ENCODE measurements around the gene PRDM12. TPM values are rescaled to one million over a fixed set of nuclear protein-coding genes. Genes with fewer than 3 reads are reported as not detected.
A peak's percentile ranks its signal among the peaks of the same experiment; 100 is the strongest.
"Not testable (repeated sequence)": the region's sequence is repeated elsewhere in the genome, so short reads cannot be mapped to it uniquely, and the experiment has no call there.

Gene PRDM12
- total RNA-seq, 1 experiment from 2014 or later = 0.28 TPM

GRCh38 chr9:130682421-130683121, 18.2 kb downstream of the PRDM12 start:
- intact Hi-C loops (cut with micrococcal nuclease) = loop anchor here (1.0 to 10.0 kb wide), 3 partner anchors 108 to 418 kb away; partner anchors contain the start of gene FUBP3
- DNase-seq (ENCODE audit: unreplicated experiment) = peak; percentile 87
- H3K4me1 Mint-ChIP-seq (ENCODE audit: insufficient read depth, unreplicated experiment) = peaks cover 6% of the 10 kb centered on the region
- peak; percentile 88 for TF ChIP-seq CTCF (IDR thresholded peaks at IDR 0.05; ENCODE audit: unreplicated experiment)
- no peaks in the 10 kb centered on the region for H3K9me3 Mint-ChIP-seq (ENCODE audit: unreplicated experiment)
- H3K4me3 Mint-ChIP-seq (ENCODE audit: unreplicated experiment) = peak overlapping the region; percentile 81
- H3K36me3 Mint-ChIP-seq (ENCODE audit: insufficient read depth, unreplicated experiment) = no peaks in the 10 kb centered on the region
- peak overlapping the region; percentile 33 for H3K27ac Mint-ChIP-seq (ENCODE audit: low read depth, unreplicated experiment)
- no TSS peak for BruUV-seq (replicated peaks)
- no peaks in the 10 kb centered on the region for H3K27me3 Mint-ChIP-seq (ENCODE audit: insufficient read depth, unreplicated experiment)
- POLR2A ChIA-PET = interaction anchor here (0.9 to 2.8 kb wide), 5 partner anchors 11 to 237 kb away, joined by 4 to 10 read pairs (median 6); partner anchors contain the start of gene EXOSC2
- CTCF ChIA-PET = interaction anchor here (0.6 to 4.9 kb wide), 24 partner anchors 10 to 932 kb away, joined by 3 to 80 read pairs (median 4); partner anchors contain the start of gene EXOSC2

- POLR2A ChIA-PET = interaction anchor here (1.3 kb wide), 1 partner anchor 239 kb away, joined by 3 read pairs; no protein-coding TSS in a partner anchor
- H3K4me1 Mint-ChIP-seq (ENCODE audit: insufficient read depth, unreplicated experiment) = peaks cover 12% of the 10 kb centered on the region
- BruUV-seq (replicated peaks) = no TSS peak
- no peak for TF ChIP-seq CTCF (IDR thresholded peaks at IDR 0.05; ENCODE audit: unreplicated experiment)
- no peak overlapping the region for H3K4me3 Mint-ChIP-seq (ENCODE audit: unreplicated experiment)
- no peaks in the 10 kb centered on the region for H3K36me3 Mint-ChIP-seq (ENCODE audit: insufficient read depth, unreplicated experiment)
- intact Hi-C loops (cut with micrococcal nuclease) = loop anchor here (10.0 kb wide), 1 partner anchor 110 kb away; the partner anchor contains the start of gene FUBP3
- H3K27ac Mint-ChIP-seq (ENCODE audit: low read depth, unreplicated experiment) = no peak overlapping the region
- H3K9me3 Mint-ChIP-seq (ENCODE audit: unreplicated experiment) = no peaks in the 10 kb centered on the region
- no peaks in the 10 kb centered on the region for H3K27me3 Mint-ChIP-seq (ENCODE audit: insufficient read depth, unreplicated experiment)
- DNase-seq (ENCODE audit: unreplicated experiment) = no peak
- CTCF ChIA-PET = interaction anchor here (0.7 to 4.9 kb wide), 7 partner anchors 18 to 576 kb away, joined by 3 to 80 read pairs (median 3); no protein-coding TSS in a partner anchor
Measured at GRCh38 chr9:130685104-130685503, 20.7 kb downstream of the PRDM12 start.

GRCh38 chr9:130685945-130686344, 21.6 kb downstream of the PRDM12 start:
- H3K9me3 Mint-ChIP-seq (ENCODE audit: unreplicated experiment); H3K27me3 Mint-ChIP-seq (ENCODE audit: insufficient read depth, unreplicated experiment); BruUV-seq (replicated peaks); H3K27ac Mint-ChIP-seq (ENCODE audit: low read depth, unreplicated experiment); H3K4me3 Mint-ChIP-seq (ENCODE audit: unreplicated experiment); H3K36me3 Mint-ChIP-seq (ENCODE audit: insufficient read depth, unreplicated experiment); DNase-seq (ENCODE audit: unreplicated experiment): not testable (repeated sequence)
- peaks cover 12% of the 10 kb centered on the region for H3K4me1 Mint-ChIP-seq (ENCODE audit: insufficient read depth, unreplicated experiment)
- POLR2A ChIA-PET = interaction anchor here (0.8 to 1.3 kb wide), 2 partner anchors 222 to 240 kb away, joined by 3 read pairs; no protein-coding TSS in a partner anchor
- CTCF ChIA-PET = interaction anchor here (0.6 to 4.9 kb wide), 8 partner anchors 15 to 636 kb away, joined by 3 to 80 read pairs (median 3); no protein-coding TSS in a partner anchor
- intact Hi-C loops (cut with micrococcal nuclease) = loop anchor here (10.0 kb wide), 1 partner anchor 111 kb away; the partner anchor contains the start of gene FUBP3

GRCh38 chr9:130687615-130688014, 23.2 kb downstream of the PRDM12 start:
- H3K36me3 Mint-ChIP-seq (ENCODE audit: insufficient read depth, unreplicated experiment) = no peaks in the 10 kb centered on the region
- DNase-seq (ENCODE audit: unreplicated experiment) = no peak
- H3K27ac Mint-ChIP-seq (ENCODE audit: low read depth, unreplicated experiment) = no peak overlapping the region
- ChIA-PET POLR2A (no interaction called here), CTCF (interaction anchor here (0.7 kb wide), 1 partner anchor 365 kb away, joined by 4 read pairs; no protein-coding TSS in a partner anchor)
- no peak overlapping the region for H3K4me3 Mint-ChIP-seq (ENCODE audit: unreplicated experiment)
- H3K4me1 Mint-ChIP-seq (ENCODE audit: insufficient read depth, unreplicated experiment) = peaks cover 7% of the 10 kb centered on the region
- no TSS peak for BruUV-seq (replicated peaks)
- intact Hi-C loops (cut with micrococcal nuclease) = loop anchor here (10.0 kb wide), 1 partner anchor 113 kb away; the partner anchor contains the start of gene FUBP3
- H3K27me3 Mint-ChIP-seq (ENCODE audit: insufficient read depth, unreplicated experiment) = no peaks in the 10 kb centered on the region
- H3K9me3 Mint-ChIP-seq (ENCODE audit: unreplicated experiment) = no peaks in the 10 kb centered on the region
- TF ChIP-seq CTCF (IDR thresholded peaks at IDR 0.05; ENCODE audit: unreplicated experiment) = no peak
